ENCODE data around the gene GCK. TPM values are rescaled to one million over a fixed set of nuclear protein-coding genes. Genes with fewer than 3 reads are reported as not detected.
A peak's percentile ranks its signal among the peaks of the same experiment; 100 is the strongest.

GCK gene
- total and polyA plus RNA-seq, 2 of the 13 experiments (the other 11 are each of a cell fraction or from before 2014, with no cell fraction given) = not detected

GRCh38 chr7:44221231-44221791 is 32.1 kb upstream of the GCK start (continued):
- 0 out of 2 replicates have a peak, but pooled peaks have one; percentile 67 for TF ChIP-seq ZSCAN9 (CRISPR knock-in tag; IDR thresholded peaks at IDR 0.05; ENCODE audit: borderline replicate concordance)
- peak; percentile 65; the same call in 1 of the 2 replicates for TF ChIP-seq HOXA3 (CRISPR knock-in tag; IDR thresholded peaks at IDR 0.05)
- TF ChIP-seq NR1H2 (CRISPR knock-in tag; IDR thresholded peaks at IDR 0.05; ENCODE audit: borderline replicate concordance, low read depth) = 0 out of 2 replicates have a peak, but pooled peaks have one; percentile 43
- no peak for TF ChIP-seq SCMH1 (CRISPR knock-in tag; IDR thresholded peaks at IDR 0.05; ENCODE audit: borderline replicate concordance)
- TF ChIP-seq CENPX (CRISPR knock-in tag; IDR thresholded peaks at IDR 0.05) = no peak
- TF ChIP-seq NFIB (CRISPR knock-in tag; IDR thresholded peaks at IDR 0.05; ENCODE audit: borderline replicate concordance) = peak; percentile 91; the same call in 1 of the 2 replicates
- peak; percentile 69; the same call in 1 of the 2 replicates for TF ChIP-seq TBX2 (CRISPR knock-in tag; IDR thresholded peaks at IDR 0.05; ENCODE audit: borderline replicate concordance)
- no peak for TF ChIP-seq WIZ (CRISPR knock-in tag; IDR thresholded peaks at IDR 0.05)
- TF ChIP-seq E2F5 (CRISPR knock-in tag; conservative IDR thresholded peaks at IDR 0.05) = no peak
- 0 out of 2 replicates have a peak, but pooled peaks have one; percentile 46 for TF ChIP-seq ZNF503 (CRISPR knock-in tag; IDR thresholded peaks at IDR 0.05)
- TF ChIP-seq ZNF775 (CRISPR knock-in tag; IDR thresholded peaks at IDR 0.05; ENCODE audit: borderline replicate concordance) = 0 out of 2 replicates have a peak, but pooled peaks have one; percentile 44
- no peak for TF ChIP-seq ZBTB49 (CRISPR knock-in tag; IDR thresholded peaks at IDR 0.05; ENCODE audit: borderline replicate concordance)
- no peak for TF ChIP-seq JDP2 (CRISPR knock-in tag; IDR thresholded peaks at IDR 0.05; ENCODE audit: borderline replicate concordance)
- TF ChIP-seq ZNF576 (CRISPR knock-in tag; IDR thresholded peaks at IDR 0.05) = no peak
- no peak for TF ChIP-seq FOXK2 (IDR thresholded peaks at IDR 0.05)
- TF ChIP-seq SMYD3 (CRISPR knock-in tag; IDR thresholded peaks at IDR 0.05) = no peak; the same call in 1 of the 2 replicates
- 0 out of 2 replicates have a peak, but pooled peaks have one; percentile 37 for TF ChIP-seq ZNF253 (CRISPR knock-in tag; IDR thresholded peaks at IDR 0.05; ENCODE audit: borderline replicate concordance)
- TF ChIP-seq TGIF2 (CRISPR knock-in tag; IDR thresholded peaks at IDR 0.05) = no peak
- TF ChIP-seq ZBTB38 (CRISPR knock-in tag; IDR thresholded peaks at IDR 0.05) = peak; percentile 41; the same call in 1 of the 2 replicates
- peak; percentile 18; the same call in 1 of the 2 replicates for TF ChIP-seq THRA (CRISPR knock-in tag; IDR thresholded peaks at IDR 0.05; ENCODE audit: borderline replicate concordance)
- TF ChIP-seq FOXO1 (CRISPR knock-in tag; IDR thresholded peaks at IDR 0.05) = peak; percentile 43; the same call in 1 of the 2 replicates
- no peak for TF ChIP-seq ZNF644 (CRISPR knock-in tag; IDR thresholded peaks at IDR 0.05; ENCODE audit: low read depth)
- TF ChIP-seq ZNF772 (CRISPR knock-in tag; IDR thresholded peaks at IDR 0.05) = peak; percentile 94
- TF ChIP-seq ZNF614 (CRISPR knock-in tag; IDR thresholded peaks at IDR 0.05; ENCODE audit: borderline replicate concordance) = no peak

All from HepG2 (cell line).